Lower leg skin (tissue), 3 donors: ENCODE data around the gene ZNF148.

Experiments used
- POLR2A ChIP-seq, 2 donors: fragments of 450-650 bp; IDR thresholded peaks; one replicate each; pipeline ENCODE4 v1.6.1; 2016 to 2017; ENCODE audit warnings: antibody characterized with exemption in 2 of 2, mild to moderate bottlenecking in 1 of 2, moderate library complexity in 1 of 2
- TF ChIP-seq, protein P1 (sequence below), 3 donors: fragments of 450-650 bp; IDR thresholded peaks; one replicate each; pipeline ENCODE4 v1.5.1; 2016; ENCODE audit warnings: antibody characterized with exemption in 3 of 3, mild to moderate bottlenecking in 3 of 3, moderate library complexity in 2 of 3

- TF ChIP-seq, protein P1, sequence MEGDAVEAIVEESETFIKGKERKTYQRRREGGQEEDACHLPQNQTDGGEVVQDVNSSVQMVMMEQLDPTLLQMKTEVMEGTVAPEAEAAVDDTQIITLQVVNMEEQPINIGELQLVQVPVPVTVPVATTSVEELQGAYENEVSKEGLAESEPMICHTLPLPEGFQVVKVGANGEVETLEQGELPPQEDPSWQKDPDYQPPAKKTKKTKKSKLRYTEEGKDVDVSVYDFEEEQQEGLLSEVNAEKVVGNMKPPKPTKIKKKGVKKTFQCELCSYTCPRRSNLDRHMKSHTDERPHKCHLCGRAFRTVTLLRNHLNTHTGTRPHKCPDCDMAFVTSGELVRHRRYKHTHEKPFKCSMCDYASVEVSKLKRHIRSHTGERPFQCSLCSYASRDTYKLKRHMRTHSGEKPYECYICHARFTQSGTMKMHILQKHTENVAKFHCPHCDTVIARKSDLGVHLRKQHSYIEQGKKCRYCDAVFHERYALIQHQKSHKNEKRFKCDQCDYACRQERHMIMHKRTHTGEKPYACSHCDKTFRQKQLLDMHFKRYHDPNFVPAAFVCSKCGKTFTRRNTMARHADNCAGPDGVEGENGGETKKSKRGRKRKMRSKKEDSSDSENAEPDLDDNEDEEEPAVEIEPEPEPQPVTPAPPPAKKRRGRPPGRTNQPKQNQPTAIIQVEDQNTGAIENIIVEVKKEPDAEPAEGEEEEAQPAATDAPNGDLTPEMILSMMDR (IDR thresholded peaks at IDR 0.05): no peak
- no peak for TF ChIP-seq POLR2A (IDR thresholded peaks at IDR 0.05)
Measured at GRCh38 chr3:125220727-125221429, 154.2 kb downstream of the ZNF148 start.
